ENCODE results near the gene TTLL5.

Gene TTLL5

GRCh38 chr14:75757644-75758402 lies 96.8 kb downstream of the TTLL5 start:
- TF ChIP-seq EP300 (IDR thresholded peaks at IDR 0.05; ENCODE audit: borderline replicate concordance) (no peak), EGR1 (IDR thresholded peaks at IDR 0.05) (no peak), TCF12 (IDR thresholded peaks at IDR 0.05; ENCODE audit: low read depth) (no peak), YY1 (IDR thresholded peaks at IDR 0.05; ENCODE audit: low read depth) (no peak), FOXM1 (IDR thresholded peaks at IDR 0.05; ENCODE audit: borderline replicate concordance, low read depth) (no peak), TEAD4 (IDR thresholded peaks at IDR 0.05) (no peak), ZBTB7A (IDR thresholded peaks at IDR 0.05; ENCODE audit: low read depth) (no peak), TAF1 (IDR thresholded peaks at IDR 0.05; ENCODE audit: low read depth) (no peak), REST (IDR thresholded peaks at IDR 0.05; ENCODE audit: low read depth) (no peak), USF1 (IDR thresholded peaks at IDR 0.05) (no peak), NFIC (IDR thresholded peaks at IDR 0.05) (no peak), CEBPB (IDR thresholded peaks at IDR 0.05) (no peak), RAD21 (IDR thresholded peaks at IDR 0.05; ENCODE audit: low read depth) (no peak), MAX (IDR thresholded peaks at IDR 0.05) (no peak)

GRCh38 chr14:75764020-75764419 lies 103.0 kb downstream of the TTLL5 start:
- TF ChIP-seq TCF12 (IDR thresholded peaks at IDR 0.05; ENCODE audit: low read depth) (no peak), ZBTB7A (IDR thresholded peaks at IDR 0.05; ENCODE audit: low read depth) (no peak), NFIC (IDR thresholded peaks at IDR 0.05) (no peak), CREB1 (IDR thresholded peaks at IDR 0.05; ENCODE audit: low read depth) (no peak), EGR1 (IDR thresholded peaks at IDR 0.05) (no peak)

- no peak for TF ChIP-seq ZBTB7A (IDR thresholded peaks at IDR 0.05; ENCODE audit: low read depth)
- TF ChIP-seq EP300 (IDR thresholded peaks at IDR 0.05; ENCODE audit: borderline replicate concordance), result no peak
- no peak for TF ChIP-seq EGR1 (IDR thresholded peaks at IDR 0.05)
- TF ChIP-seq CEBPB (IDR thresholded peaks at IDR 0.05), result no peak
- TF ChIP-seq YY1 (IDR thresholded peaks at IDR 0.05; ENCODE audit: low read depth), result no peak
- no peak for TF ChIP-seq CREB1 (IDR thresholded peaks at IDR 0.05; ENCODE audit: low read depth)
- no peak for TF ChIP-seq TCF12 (IDR thresholded peaks at IDR 0.05; ENCODE audit: low read depth)
- TF ChIP-seq FOXM1 (IDR thresholded peaks at IDR 0.05; ENCODE audit: borderline replicate concordance, low read depth), result no peak
- no peak for TF ChIP-seq RAD21 (IDR thresholded peaks at IDR 0.05; ENCODE audit: low read depth)
- no peak for TF ChIP-seq USF1 (IDR thresholded peaks at IDR 0.05)
- no peak for TF ChIP-seq TEAD4 (IDR thresholded peaks at IDR 0.05)
- TF ChIP-seq MAX (IDR thresholded peaks at IDR 0.05), result no peak
- no peak for TF ChIP-seq REST (IDR thresholded peaks at IDR 0.05; ENCODE audit: low read depth)
- TF ChIP-seq TAF1 (IDR thresholded peaks at IDR 0.05; ENCODE audit: low read depth), result no peak
- TF ChIP-seq NFIC (IDR thresholded peaks at IDR 0.05), result no peak
Observed at GRCh38 chr14:75769047-75769685, 108.1 kb downstream of the TTLL5 start.

GRCh38 chr14:75770635-75771034 lies 109.6 kb downstream of the TTLL5 start:
- TF ChIP-seq RAD21 (IDR thresholded peaks at IDR 0.05; ENCODE audit: low read depth) (no peak), TCF12 (IDR thresholded peaks at IDR 0.05; ENCODE audit: low read depth) (no peak), FOXM1 (IDR thresholded peaks at IDR 0.05; ENCODE audit: borderline replicate concordance, low read depth) (no peak), REST (IDR thresholded peaks at IDR 0.05; ENCODE audit: low read depth) (no peak), TEAD4 (IDR thresholded peaks at IDR 0.05) (no peak), TAF1 (IDR thresholded peaks at IDR 0.05; ENCODE audit: low read depth) (no peak), USF1 (IDR thresholded peaks at IDR 0.05) (no peak), YY1 (IDR thresholded peaks at IDR 0.05; ENCODE audit: low read depth) (no peak), EP300 (IDR thresholded peaks at IDR 0.05; ENCODE audit: borderline replicate concordance) (no peak), ZBTB7A (IDR thresholded peaks at IDR 0.05; ENCODE audit: low read depth) (no peak), MAX (IDR thresholded peaks at IDR 0.05) (no peak)
